Colonic mucosa (tissue), 4 donors: Measurements from ENCODE around the gene CTNND2. TPM values are rescaled to one million over a fixed set of nuclear protein-coding genes. Genes with fewer than 3 reads are reported as not detected.

Experiments used
- DNase-seq: peaks from one replicate; pipeline ENCODE4 v3.0.0-alpha.2; 2020
- H3K27ac ChIP-seq: fragments of 200-600 bp; one replicate; pipeline ENCODE4 v1.8.0; 2021
- H3K27me3 ChIP-seq: fragments of 200-600 bp; one replicate; pipeline ENCODE4 v1.8.0; 2021
- H3K36me3 ChIP-seq: fragments of 200-600 bp; one replicate; pipeline ENCODE4 v1.8.0; 2021
- H3K4me1 ChIP-seq: fragments of 200-600 bp; one replicate; pipeline ENCODE4 v1.8.0; 2021; ENCODE audit warnings: mild to moderate bottlenecking
- H3K4me3 ChIP-seq: fragments of 200-600 bp; one replicate; pipeline ENCODE4 v1.8.0; 2021
- H3K9ac ChIP-seq, 2 donors: one replicate each; pipeline ENCODE4 v1.7.0; 2013; ENCODE audit warnings: control low read depth in 2 of 2, low read depth in 2 of 2, low read length in 2 of 2
- H3K9me3 ChIP-seq: fragments of 200-600 bp; one replicate; pipeline ENCODE4 v1.8.0; 2021
- CTCF ChIP-seq: fragments of 200-600 bp; IDR thresholded peaks from one replicate; pipeline ENCODE4 v1.8.0; 2022; ENCODE audit warnings: antibody characterized with exemption, mild to moderate bottlenecking
- intact Hi-C: fragments of 100-400 bp; cut with DNase I; formaldehyde crosslinking; loops from one replicate; pipeline ENCODE4 v1.14.1; 2022
- total RNA-seq, 2 donors: library from RNA; stranded (reverse); fragmentation: NEBNext Ultra II Directional in 1 of 2; extraction: Animal tissue kit (Norgen Biotek cat#: 25700) in 1 of 2; gene quantifications; one replicate each; pipeline ENCODE4 v1.2.1, GENCODE V29; 2021
- donor health status: healthy.
- donor health status: DM: no; HTN: no; CAD: no.
- donor health status: DM: no; HTN: no; CAD: no.

CTNND2 gene
- total RNA-seq, 2 donors from 2014 or later, result 1.1 TPM

DNA sequence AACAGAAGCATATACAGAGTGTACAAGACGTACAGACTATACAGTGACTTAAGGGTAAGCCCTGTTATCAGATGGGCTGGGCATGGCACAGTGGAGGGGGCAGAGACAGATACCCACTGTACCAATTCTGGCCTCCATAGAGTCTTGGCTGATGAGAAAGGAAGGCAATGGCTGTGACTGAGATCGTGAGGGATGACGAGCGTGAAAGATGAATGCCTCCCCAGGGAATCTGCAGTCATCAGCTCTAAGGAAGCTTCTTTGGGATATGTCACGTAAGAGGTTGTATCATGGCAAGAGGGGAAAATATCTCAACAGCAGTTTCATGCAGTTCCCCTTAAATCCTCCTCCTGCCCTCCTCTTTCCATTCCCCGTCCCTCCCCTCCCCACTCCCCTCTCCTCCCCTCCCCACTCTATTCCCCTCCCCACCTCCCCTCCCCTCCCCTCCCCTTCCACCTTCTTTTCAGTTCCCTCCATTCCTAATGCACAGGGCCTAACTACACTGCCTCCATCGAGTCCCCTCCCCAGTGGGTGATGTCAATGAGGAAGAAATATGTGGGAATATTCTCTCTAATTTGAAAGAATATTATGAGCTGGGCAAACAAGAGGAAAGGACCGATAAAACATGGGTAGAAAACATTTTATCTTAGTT lies 916.8 kb downstream of the CTNND2 start:
- Histone ChIP-seq H3K36me3 (no peaks in the 10 kb centered on the region), H3K27me3 (no peaks in the 10 kb centered on the region), H3K9me3 (no peaks in the 10 kb centered on the region), H3K27ac (no peak overlapping the region), H3K9ac (no peak overlapping the region), H3K4me1 (no peaks in the 10 kb centered on the region), H3K4me3 (no peak overlapping the region)
- DNase-seq, result no peak
- no peak for TF ChIP-seq CTCF
- intact Hi-C loops, result no loop called here

DNA sequence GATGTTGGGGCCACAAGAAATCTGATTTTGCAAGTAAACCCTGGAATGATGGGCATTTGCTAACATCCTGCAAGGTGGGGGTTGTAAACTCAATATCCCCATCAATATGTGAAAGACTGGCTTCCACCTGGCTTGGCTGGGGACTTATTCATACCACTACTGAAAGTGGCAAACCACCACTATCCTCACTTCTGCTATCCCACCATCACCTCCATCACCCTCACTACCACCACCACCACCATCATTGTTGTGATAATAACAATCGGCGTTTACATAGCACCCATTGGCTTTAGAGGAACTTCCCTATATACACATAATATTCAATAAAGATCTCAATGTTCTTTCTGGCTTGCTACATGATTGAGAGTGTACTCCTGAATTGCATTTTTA lies 918.5 kb downstream of the CTNND2 start:
- no peak for TF ChIP-seq CTCF
- Histone ChIP-seq H3K4me1 (no peaks in the 10 kb centered on the region), H3K27ac (no peak overlapping the region), H3K4me3 (no peak overlapping the region), H3K36me3 (no peaks in the 10 kb centered on the region), H3K9ac (no peak overlapping the region), H3K9me3 (no peaks in the 10 kb centered on the region), H3K27me3 (no peaks in the 10 kb centered on the region)
- no peak for DNase-seq
- intact Hi-C loops, result no loop called here

- Histone ChIP-seq H3K36me3 (no peaks in the 10 kb centered on the region), H3K4me1 (no peaks in the 10 kb centered on the region), H3K27ac (no peak overlapping the region), H3K4me3 (no peak overlapping the region), H3K27me3 (no peaks in the 10 kb centered on the region), H3K9ac (no peak overlapping the region), H3K9me3 (no peaks in the 10 kb centered on the region)
- DNase-seq, result no peak
- intact Hi-C loops, result no loop called here
- no peak for TF ChIP-seq CTCF
These were observed 919.0 kb downstream of the CTNND2 start for GRCh38 chr5:10985091-10985720.

DNA sequence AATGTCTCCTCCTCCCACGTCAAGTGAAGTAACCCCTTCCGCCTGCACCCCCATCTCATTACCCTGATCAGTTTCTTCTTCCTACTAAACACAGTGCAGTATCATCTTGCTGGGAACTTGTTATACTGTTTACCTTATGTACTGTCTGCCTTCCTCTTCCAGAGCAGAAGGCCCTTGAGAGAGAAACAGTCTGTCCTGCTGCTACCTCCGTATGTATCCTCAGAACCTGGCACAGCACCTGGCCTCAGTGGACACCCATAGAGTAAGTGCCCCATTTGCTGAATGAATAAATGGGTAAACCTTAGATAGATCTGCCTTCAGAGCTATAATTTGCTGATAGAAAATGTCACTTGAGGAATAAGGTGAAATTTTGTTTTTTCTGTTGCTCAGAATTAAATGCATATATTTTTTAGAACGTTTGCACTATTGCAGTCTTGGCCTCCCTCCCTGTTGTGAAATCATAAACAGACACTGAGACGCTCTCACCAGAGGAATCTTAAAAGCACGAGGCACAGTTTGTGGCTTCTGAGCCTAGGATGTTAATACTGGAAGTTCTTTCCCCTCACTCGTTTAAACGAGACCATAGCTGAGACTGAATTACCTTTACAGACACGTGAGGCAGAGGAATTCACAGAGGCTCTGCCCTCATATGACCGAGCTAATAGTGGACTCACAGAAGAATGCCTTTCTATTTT lies 920.1 kb downstream of the CTNND2 start:
- no peaks in the 10 kb centered on the region for H3K9me3 ChIP-seq
- intact Hi-C loops, result no loop called here
- H3K27ac ChIP-seq, result no peak overlapping the region
- no peaks in the 10 kb centered on the region for H3K36me3 ChIP-seq
- H3K4me3 ChIP-seq, result no peak overlapping the region
- no peak for DNase-seq
- H3K4me1 ChIP-seq, result no peaks in the 10 kb centered on the region
- H3K27me3 ChIP-seq, result no peaks in the 10 kb centered on the region
- H3K9ac ChIP-seq, result no peak overlapping the region
- no peak for TF ChIP-seq CTCF

DNA sequence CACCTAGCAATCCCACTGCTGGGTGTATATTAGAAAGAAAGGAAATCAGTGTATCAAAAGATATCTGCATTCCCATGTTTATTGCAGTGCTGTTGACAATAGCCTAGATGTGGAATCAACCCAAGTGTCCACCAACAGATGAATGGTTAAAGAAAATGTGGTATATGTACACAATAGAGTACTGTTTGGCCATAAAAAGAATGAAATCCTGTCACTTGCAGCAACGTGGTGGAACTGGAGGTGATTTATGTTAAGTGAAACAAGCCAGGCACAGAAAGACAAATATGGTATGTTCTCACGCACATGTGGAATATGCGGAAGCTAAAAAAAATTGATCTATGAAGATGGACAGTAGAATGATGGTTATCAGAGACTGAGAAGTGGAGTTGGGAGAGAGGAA lies 921.6 kb downstream of the CTNND2 start:
- intact Hi-C loops, result no loop called here
- H3K27ac ChIP-seq, result no peak overlapping the region
- TF ChIP-seq CTCF, result no peak

More for the DNA sequence above, 921.6 kb downstream of the CTNND2 start:
- Histone ChIP-seq H3K4me1 (no peaks in the 10 kb centered on the region), H3K9ac (no peak overlapping the region), H3K36me3 (no peaks in the 10 kb centered on the region), H3K27me3 (no peaks in the 10 kb centered on the region), H3K4me3 (no peak overlapping the region), H3K9me3 (no peaks in the 10 kb centered on the region)
- DNase-seq, result no peak
